22Rv1 (cell line): ENCODE data around the gene GRHPR.
"Not testable (repeated sequence)": the region's sequence is repeated elsewhere in the genome, so short reads cannot be mapped to it uniquely, and the experiment has no call there.

Source experiments
- H3K27ac ChIP-seq: fragments of 450-650 bp; 2 replicates; pipeline ENCODE4 v1.5.1; 2017
- ZFX ChIP-seq: fragments of 450-650 bp; IDR thresholded peaks from 2 replicates; pipeline ENCODE4 v1.6.1; 2017; ENCODE audit warnings: antibody characterized with exemption, borderline replicate concordance
- TF ChIP-seq, protein P1 (sequence below): fragments of 450-650 bp; IDR thresholded peaks from 2 replicates; pipeline ENCODE4 v1.5.1; 2017; ENCODE audit warnings: mild to moderate bottlenecking

Gene GRHPR

DNA sequence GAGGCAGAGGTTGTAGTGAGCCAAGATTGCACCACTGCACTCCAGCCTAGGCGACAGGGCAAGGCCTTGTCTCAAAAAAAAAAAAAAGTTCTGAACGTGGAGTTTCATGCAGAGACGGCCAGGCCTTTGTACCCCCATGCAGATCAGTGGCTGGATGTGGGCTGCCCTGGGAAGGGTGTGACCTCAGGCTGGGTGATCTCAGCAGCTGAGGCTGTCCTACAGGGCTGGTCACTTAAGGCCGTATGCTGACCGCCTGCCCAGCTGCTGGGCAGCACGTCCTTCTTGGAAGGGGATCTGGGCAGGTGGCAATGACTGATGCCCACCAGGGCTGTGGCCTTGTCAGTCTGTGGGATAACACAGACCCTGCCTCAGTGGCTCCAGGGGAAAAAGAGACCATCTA is 37.2 kb upstream of the GRHPR start:
- no peak overlapping the region for H3K27ac ChIP-seq
- no peak for TF ChIP-seq ZFX
- TF ChIP-seq, protein P1, sequence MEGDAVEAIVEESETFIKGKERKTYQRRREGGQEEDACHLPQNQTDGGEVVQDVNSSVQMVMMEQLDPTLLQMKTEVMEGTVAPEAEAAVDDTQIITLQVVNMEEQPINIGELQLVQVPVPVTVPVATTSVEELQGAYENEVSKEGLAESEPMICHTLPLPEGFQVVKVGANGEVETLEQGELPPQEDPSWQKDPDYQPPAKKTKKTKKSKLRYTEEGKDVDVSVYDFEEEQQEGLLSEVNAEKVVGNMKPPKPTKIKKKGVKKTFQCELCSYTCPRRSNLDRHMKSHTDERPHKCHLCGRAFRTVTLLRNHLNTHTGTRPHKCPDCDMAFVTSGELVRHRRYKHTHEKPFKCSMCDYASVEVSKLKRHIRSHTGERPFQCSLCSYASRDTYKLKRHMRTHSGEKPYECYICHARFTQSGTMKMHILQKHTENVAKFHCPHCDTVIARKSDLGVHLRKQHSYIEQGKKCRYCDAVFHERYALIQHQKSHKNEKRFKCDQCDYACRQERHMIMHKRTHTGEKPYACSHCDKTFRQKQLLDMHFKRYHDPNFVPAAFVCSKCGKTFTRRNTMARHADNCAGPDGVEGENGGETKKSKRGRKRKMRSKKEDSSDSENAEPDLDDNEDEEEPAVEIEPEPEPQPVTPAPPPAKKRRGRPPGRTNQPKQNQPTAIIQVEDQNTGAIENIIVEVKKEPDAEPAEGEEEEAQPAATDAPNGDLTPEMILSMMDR: no peak

DNA sequence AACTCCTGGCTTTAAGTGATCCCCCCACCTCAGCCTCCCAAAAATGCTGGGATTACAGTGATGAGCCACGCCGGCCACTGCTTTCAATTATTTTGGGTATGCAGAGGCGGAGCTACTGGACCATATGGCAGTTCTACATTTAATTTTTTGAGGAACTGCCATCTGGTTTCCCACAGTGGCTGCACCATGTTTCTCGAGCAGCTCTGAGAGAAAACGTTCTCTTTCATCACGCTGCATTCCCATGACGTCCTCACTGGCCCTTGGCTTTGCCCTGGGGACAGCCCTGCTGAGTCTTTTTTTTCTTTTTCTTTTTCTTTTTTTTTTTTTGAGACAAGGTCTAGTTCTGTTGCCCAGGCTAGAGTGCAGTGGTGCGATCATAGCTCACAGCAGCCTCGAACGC is 35.5 kb upstream of the GRHPR start:
- no peak overlapping the region for H3K27ac ChIP-seq
- no peak for TF ChIP-seq ZFX
- TF ChIP-seq, protein P1: no peak

DNA sequence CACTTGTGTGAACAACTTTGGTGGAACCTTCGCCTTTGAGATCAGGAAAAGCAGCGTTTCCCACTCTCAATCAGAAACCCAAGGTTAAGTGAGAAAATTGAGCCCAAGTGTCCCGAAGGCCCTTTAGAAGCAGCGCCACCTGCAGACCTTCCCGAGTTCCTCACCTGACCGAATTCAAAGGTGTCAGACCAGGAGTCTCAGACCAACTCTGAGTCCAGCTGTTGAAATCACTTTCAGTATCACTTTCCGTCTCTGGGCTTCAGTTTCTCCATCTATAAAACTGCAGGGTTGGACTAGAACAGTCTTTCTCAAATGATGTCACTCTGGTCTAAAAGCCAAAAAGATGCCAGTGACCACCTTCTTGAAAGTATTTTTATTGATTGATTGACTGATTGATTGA is 31.7 kb upstream of the GRHPR start:
- TF ChIP-seq, protein P1: peak; percentile 84
- TF ChIP-seq ZFX: no peak

DNA sequence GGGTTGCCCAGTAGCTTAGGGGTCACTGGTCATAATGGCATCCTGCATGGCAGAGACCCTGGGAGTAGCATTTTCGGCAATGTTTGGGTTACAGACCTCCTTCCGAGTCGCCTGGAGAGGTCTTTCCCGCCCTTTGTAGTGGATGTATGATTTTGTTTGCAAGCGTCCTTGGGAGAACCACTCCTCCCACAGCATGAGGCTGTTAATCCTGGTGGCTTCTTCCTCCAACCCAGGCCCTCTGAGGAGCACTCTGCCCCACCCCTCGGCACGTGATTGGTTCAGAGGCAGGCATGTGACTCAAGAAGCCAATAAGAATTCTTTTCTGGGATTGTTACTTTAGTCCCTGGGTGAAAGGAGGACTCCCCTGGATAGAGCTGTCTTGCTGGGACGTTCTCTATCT is 30.2 kb upstream of the GRHPR start:
- H3K27ac ChIP-seq: no peak overlapping the region
- TF ChIP-seq, protein P1: no peak
- TF ChIP-seq ZFX: no peak

More for the DNA sequence above, 31.7 kb upstream of the GRHPR start:
- no peak overlapping the region for H3K27ac ChIP-seq

DNA sequence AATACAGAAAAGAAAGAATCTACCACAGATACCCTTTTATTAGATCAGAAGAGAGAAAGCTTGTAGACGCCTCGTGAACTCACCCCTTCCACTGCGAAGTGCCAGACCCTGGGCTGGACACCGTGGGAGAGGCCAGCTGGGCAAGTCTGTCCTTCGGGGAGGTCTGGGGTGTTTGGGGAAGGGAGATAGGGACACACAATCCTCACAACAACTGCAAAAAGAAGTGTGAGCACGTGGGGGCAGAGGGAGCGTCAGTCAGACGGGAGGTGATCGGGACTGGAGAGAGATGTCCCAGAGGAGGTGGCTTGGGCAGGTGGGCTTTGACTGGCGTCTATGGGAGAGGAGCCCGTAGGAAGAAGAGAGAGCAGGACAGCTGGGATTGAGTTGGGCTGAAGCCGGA is 27.3 kb upstream of the GRHPR start:
- H3K27ac ChIP-seq: no peak overlapping the region

DNA sequence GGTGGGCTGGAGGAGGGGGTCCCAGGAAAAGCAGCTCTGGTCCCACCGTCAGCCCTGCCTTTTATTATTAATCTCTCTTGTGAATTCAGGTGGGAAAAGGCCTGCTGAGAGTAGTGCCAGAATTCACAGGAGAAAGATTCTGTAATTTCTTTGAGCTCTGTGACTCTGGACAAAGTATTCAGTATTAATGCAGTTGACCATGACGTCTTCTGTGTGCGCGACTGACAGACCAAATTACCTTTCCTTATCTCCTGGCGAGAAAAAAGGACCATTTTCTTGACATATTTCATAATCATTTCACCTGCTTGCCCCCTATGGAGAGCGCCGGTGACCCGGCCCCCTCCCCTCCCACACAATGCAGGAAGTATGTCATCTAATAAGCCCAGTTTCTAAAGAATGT is 26.8 kb upstream of the GRHPR start:
- TF ChIP-seq, protein P1: no peak
- no peak for TF ChIP-seq ZFX
- H3K27ac ChIP-seq: no peak overlapping the region

More for the DNA sequence above, 27.3 kb upstream of the GRHPR start:
- TF ChIP-seq, protein P1: no peak
- no peak for TF ChIP-seq ZFX

DNA sequence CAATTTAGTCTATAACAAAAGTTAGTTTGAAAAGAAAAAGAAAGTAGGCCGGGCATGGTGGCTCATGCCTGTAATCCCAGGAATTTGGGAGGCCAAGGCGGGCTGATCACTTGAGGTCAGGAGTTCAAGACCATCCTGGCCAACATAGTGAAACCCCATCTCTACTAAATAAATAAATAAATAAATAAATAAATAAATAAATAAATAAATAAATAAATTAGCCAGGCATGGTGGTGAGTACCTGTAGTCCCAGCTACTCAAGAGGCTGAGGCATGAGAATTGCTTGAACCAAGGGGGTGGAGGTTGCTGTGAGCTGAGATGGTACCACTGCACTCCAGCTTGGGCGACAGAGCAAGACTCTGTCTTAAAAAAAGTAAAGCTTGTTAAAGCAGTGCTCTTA is 24.5 kb upstream of the GRHPR start:
- not testable (repeated sequence) for H3K27ac ChIP-seq

DNA sequence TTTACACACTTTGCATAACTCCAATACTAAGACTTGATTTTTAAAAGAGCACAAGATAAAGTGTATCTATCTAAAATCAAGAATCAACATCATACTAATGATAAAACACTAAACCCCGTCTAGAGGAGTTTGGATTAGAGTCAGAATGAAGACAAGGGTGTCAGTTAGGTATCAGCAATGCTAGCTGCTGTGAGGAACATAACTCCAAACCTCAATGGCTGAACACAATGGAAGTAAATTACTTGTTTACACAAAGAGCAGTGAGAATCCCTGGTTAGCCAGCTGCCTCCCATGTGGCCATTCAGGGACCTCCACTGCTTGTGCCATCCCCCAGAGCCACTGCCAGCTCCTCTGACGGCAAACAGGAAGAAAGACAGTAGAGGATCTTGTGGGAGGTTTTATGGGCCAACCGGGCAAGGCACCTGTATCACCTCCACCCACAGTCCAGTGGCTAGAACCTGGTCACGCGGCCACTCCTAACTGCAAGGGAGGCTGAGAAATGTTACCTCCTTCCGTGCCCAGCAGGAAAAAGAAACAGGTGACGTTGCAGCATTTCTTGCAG is 24.0 kb upstream of the GRHPR start:
- no peak overlapping the region for H3K27ac ChIP-seq
- no peak for TF ChIP-seq ZFX
- TF ChIP-seq, protein P1: no peak
